Right ventricle myocardium superior (tissue), 1 donor: Measurements from ENCODE around the gene GPT2. TPM values are rescaled to one million over a fixed set of nuclear protein-coding genes. Genes with fewer than 3 reads are reported as not detected.

Experiments
- total RNA-seq: library from RNA; stranded (reverse); fragmentation: NEBNext Ultra II Directional; extraction: Animal tissue kit (Norgen Biotek cat#: 25700); gene quantifications from one replicate; pipeline ENCODE4 v1.2.1, GENCODE V29; 2021
- donor health status: DM: no; HTN: yes; CAD: no; lungs with severe emphysema.

The GPT2 gene
- total RNA-seq, 1 donor from 2014 or later, result 22.9 TPM

Other genes starting within 250 kb of the GPT2 start
- gene VPS35, start 195.2 kb upstream of the GPT2 start, total RNA-seq, result 89.0 TPM
- 1.9 TPM for gene ORC6, start 194.7 kb upstream of the GPT2 start, total RNA-seq
- 304 TPM for gene MYLK3, start 136.0 kb upstream of the GPT2 start, total RNA-seq
- 12.9 TPM for gene C16orf87, start 53.2 kb upstream of the GPT2 start, total RNA-seq
- gene DNAJA2, start 89.3 kb downstream of the GPT2 start, total RNA-seq, result 90.0 TPM